Vagina (tissue), 2 donors: ENCODE results near the gene ANKZF1.

Experiments
- CTCF ChIP-seq, 3 experiments: fragments of 450-650 bp in 2 of 3; fragments of 200-600 bp in 1 of 3; sonication (generic) in 1 of 3; IDR thresholded peaks; one replicate each; pipeline ENCODE4 v1.5.1; 2017 to 2019; ENCODE audit warnings: antibody characterized with exemption in 3 of 3, mild to moderate bottlenecking in 2 of 3, moderate library complexity in 2 of 3
- POLR2A ChIP-seq, 2 donors: fragments of 450-650 bp; IDR thresholded peaks; one replicate each; pipeline ENCODE4 v1.6.1; 2017; ENCODE audit warnings: antibody characterized with exemption in 2 of 2, mild to moderate bottlenecking in 2 of 2, moderate library complexity in 2 of 2
- POLR2AphosphoS5 ChIP-seq, 2 donors: sonication (generic); formaldehyde crosslinking; IDR thresholded peaks; one replicate each; pipeline ENCODE4 v1.9.0; 2017; ENCODE audit warnings: antibody characterized with exemption in 2 of 2, mild to moderate bottlenecking in 2 of 2, low read depth in 1 of 2; ENCODE audit not compliant: insufficient read depth in 1 of 2

- TF ChIP-seq CTCF (IDR thresholded peaks at IDR 0.05) (no peak), POLR2A (IDR thresholded peaks at IDR 0.05) (no peak), POLR2AphosphoS5 (IDR thresholded peaks at IDR 0.05; ENCODE audit: insufficient read depth in 1 of 2, low read depth in 1 of 2) (no peak)
These were observed 13.6 kb upstream of the ANKZF1 start for GRCh38 chr2:219215871-219216534.
